ENCODE data around the gene SENP3. TPM values are rescaled to one million over a fixed set of nuclear protein-coding genes. Genes with fewer than 3 reads are reported as not detected.
"Not testable (repeated sequence)": the region's sequence is repeated elsewhere in the genome, so short reads cannot be mapped to it uniquely, and the experiment has no call there.

Gene SENP3
- polyA plus RNA-seq, 10 donors = 34.8 to 44.0 (median 39.9) TPM

- peak in 1 of 3 donors; percentile 70 for DNase-seq
Observed at GRCh38 chr17:7589891-7590691, 28.4 kb downstream of the SENP3 start, which contains the start of gene SOX15. Gene SOX15, minus strand, starts transcription at chr17:7590094. Its CDS starts 418 bp downstream, at chr17:7589676.

GRCh38 chr17:7590743-7591142, 29.0 kb downstream of the SENP3 start:
- no peak for DNase-seq

DNA sequence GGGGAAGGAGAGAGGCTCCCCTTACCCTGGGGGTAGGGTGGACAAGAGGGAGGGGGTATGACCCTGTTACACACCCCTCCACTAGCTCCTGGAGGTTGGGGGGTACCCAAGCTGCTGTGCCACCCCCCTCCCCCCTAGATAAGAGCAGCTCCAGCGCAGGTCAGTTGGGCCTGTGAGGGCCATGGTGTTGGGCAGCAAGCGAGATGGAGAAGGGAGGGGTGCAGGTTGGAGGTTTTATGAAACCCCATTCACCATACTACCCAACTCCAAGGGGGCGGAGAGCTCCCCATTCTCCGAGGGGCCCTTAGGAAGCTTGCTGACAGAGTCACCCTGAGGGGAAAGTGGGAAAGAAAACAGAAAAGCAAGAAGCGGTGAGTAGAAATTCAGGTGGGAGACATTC, 29.9 kb downstream of the SENP3 start:
- no peak for DNase-seq

- no peak for DNase-seq
Observed at GRCh38 chr17:7592422-7593021, 30.8 kb downstream of the SENP3 start.

DNA sequence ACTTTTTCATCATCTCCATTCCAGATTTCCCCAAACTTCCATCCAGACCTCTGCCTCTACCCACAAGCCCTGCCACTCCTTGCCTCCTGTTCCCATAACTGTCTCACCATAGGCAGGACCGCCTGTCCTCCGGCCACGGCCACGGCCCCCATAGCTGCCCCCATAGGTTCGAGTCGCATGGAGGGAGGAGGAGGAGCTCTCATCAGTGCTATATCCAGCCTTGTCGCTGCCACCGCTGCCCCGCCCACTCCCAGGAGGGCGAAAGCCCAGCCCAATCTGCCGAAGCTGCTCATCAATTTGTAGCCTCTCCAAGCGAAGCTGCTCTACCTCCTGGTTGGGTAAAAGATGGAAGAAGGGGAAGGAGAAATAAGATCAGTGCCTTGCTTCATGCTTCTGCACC, 31.6 kb downstream of the SENP3 start:
- DNase-seq = no peak

DNA sequence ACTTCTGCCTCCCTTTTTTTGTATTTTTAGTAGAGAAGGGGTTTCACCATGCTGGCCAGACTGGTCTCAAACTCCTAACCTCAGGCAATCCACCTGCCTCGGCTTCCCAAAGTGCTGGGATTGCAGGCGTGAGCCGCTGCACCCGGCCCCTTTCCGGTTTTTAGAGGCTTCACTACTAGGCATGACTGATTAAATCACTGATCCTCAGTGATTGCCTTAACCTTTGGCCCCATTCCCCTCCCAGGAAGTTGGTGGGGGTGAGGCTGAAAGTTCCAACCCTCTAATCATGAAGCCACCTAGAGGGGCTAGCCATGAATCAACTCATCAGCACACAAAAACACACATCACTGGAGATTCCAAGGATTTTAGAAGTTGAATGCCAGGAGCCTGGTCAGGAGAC, 35.8 kb downstream of the SENP3 start:
- not testable (repeated sequence) for DNase-seq

- no peak for DNase-seq
Observed at GRCh38 chr17:7606280-7606679, 44.6 kb downstream of the SENP3 start.

DNA sequence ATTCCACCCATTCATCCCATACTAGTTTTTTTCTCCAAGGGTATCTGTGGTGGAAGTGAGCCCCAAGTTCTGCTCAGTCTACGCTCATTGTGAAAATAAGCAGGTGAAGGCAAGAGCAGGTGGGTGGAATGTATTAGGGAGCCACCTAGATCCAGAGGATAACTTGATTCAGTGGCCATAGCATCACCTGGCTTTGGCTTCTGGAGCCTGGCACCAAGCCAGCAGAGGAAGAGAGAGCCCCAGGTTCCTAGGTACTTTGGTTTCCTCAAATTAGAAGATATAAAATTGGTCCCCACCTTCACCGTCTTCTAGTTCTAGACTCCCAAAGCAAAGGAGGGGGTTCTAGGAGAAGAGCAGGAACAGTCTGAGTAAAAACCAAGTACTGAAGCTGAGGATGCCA, 48.9 kb downstream of the SENP3 start:
- no peak for DNase-seq

GRCh38 chr17:7611635-7612293, 50.0 kb downstream of the SENP3 start:
- no peak for DNase-seq

GRCh38 chr17:7612294-7612640, 50.5 kb downstream of the SENP3 start:
- DNase-seq = no peak

DNA sequence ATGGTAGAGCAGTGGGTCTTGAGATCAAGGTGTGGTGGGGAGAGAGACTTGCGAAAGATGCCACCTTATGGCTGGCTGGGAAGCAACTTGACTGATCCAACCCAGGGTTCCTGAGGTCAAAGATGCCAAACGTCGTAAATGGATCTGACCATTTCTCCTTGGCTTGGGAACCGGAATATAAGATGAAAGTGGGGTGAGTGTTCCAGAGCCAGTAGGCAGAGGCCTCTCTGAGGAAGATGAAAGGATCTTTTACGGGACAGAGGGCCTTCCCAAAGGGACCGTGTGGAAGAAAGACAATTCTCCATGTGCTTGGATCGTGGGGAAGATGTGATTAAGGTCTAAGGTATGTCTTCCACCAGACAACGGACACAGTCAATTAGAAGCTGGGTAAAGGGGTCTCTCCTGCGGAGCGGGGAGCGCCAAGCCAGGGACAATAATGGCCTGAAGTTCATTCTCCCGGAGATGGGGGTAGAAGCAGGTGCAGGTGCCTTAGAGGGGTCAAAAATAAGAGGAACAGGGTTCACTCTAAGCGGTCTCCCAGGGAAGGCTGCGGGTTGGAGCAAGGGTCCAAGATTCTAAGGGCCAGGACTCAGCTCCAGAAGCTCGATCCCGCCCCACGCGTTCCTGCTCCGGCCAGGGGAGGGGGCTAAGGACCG, 52.2 kb downstream of the SENP3 start:
- no peak for DNase-seq

GRCh38 chr17:7614425-7615264, 52.9 kb downstream of the SENP3 start, which contains the start of gene FXR2:
Gene FXR2, minus strand, starts transcription at chr17:7614897. Its CDS starts 365 bp downstream, at chr17:7614532.
- DNase-seq = peak; percentile 100

- no peak for DNase-seq
Observed at GRCh38 chr17:7615265-7615747, 53.6 kb downstream of the SENP3 start.

- no peak for DNase-seq
Observed at GRCh38 chr17:7618608-7619007, 56.9 kb downstream of the SENP3 start.

DNA sequence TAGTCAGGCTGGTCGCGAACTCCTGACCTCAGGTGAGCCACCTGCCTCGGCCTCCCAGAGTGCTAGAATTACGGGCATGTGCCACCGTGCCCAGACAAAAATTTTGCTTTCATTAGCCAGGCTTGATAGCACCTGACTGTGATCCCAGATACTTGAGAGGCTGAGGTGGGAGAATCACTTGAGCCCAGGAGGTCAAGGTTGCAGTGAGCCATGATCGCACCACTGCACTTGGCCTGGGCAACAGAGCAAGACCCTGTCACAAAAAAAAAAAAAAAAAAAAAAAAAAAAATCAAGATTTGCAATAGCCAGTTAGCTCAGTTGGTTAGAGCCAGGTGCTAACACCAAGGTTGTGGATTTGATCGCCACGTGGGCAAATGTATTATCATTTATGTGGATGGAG, 59.1 kb downstream of the SENP3 start:
- no peak for DNase-seq

Other genes with a start within 250 kb of the SENP3 start
- gene GPS2, start 246.6 kb upstream of the SENP3 start, polyA plus RNA-seq (ENCODE audit: insufficient read length in 10 of 10) = 10 to 100 TPM; 49.3 to 70.2 (median 58.7) TPM
- 10 to 100 TPM; 13.6 to 20.6 (median 18.6) TPM for gene NEURL4, start 232.6 kb upstream of the SENP3 start, polyA plus RNA-seq (ENCODE audit: insufficient read length in 10 of 10)
- gene ACAP1, start 225.4 kb upstream of the SENP3 start, polyA plus RNA-seq (ENCODE audit: insufficient read length in 10 of 10) = 10 to 100 TPM in 2 of 10 donors, 1 to 10 TPM in 8; 5.3 to 19.6 (median 8.5) TPM
- gene KCTD11, start 209.8 kb upstream of the SENP3 start, polyA plus RNA-seq (ENCODE audit: insufficient read length in 10 of 10) = 10 to 100 TPM in 1 of 10 donors, 1 to 10 TPM in 9; 5.8 to 10.3 (median 7.5) TPM
- gene TMEM95, start 206.8 kb upstream of the SENP3 start, polyA plus RNA-seq (ENCODE audit: insufficient read length in 10 of 10) = not detected
- gene TNK1, start 180.8 kb upstream of the SENP3 start, polyA plus RNA-seq (ENCODE audit: insufficient read length in 10 of 10) = 1 to 10 TPM in 2 of 10 donors, under 1 TPM in 7, not detected in 1; 0.22 to 1.4 (median 0.69) TPM
- 10 to 100 TPM; 20.4 to 35.0 (median 27.2) TPM for gene PLSCR3, start 167.4 kb upstream of the SENP3 start, polyA plus RNA-seq (ENCODE audit: insufficient read length in 10 of 10)
- gene TMEM256, start 157.8 kb upstream of the SENP3 start, polyA plus RNA-seq (ENCODE audit: insufficient read length in 10 of 10) = 10 to 100 TPM; 49.0 to 60.9 (median 54.0) TPM
- gene NLGN2, start 154.1 kb upstream of the SENP3 start, polyA plus RNA-seq (ENCODE audit: insufficient read length in 10 of 10) = 10 to 100 TPM; 19.9 to 33.1 (median 25.5) TPM
- gene SPEM1, start 141.6 kb upstream of the SENP3 start, polyA plus RNA-seq (ENCODE audit: insufficient read length in 10 of 10) = not detected
- gene SPEM2, start 136.3 kb upstream of the SENP3 start, polyA plus RNA-seq (ENCODE audit: insufficient read length in 10 of 10) = not detected
- gene SPEM3, start 133.1 kb upstream of the SENP3 start, polyA plus RNA-seq (ENCODE audit: insufficient read length in 10 of 10) = under 1 TPM in 1 of 10 donors, not detected in 9; 0.04 TPM
- gene TMEM102, start 126.5 kb upstream of the SENP3 start, polyA plus RNA-seq (ENCODE audit: insufficient read length in 10 of 10) = 1 to 10 TPM in 4 of 10 donors, under 1 TPM in 6; 0.52 to 1.4 (median 0.92) TPM
- gene FGF11, start 122.4 kb upstream of the SENP3 start, polyA plus RNA-seq (ENCODE audit: insufficient read length in 10 of 10) = 1 to 10 TPM; 1.3 to 5.1 (median 3.1) TPM
- gene CHRNB1, start 116.9 kb upstream of the SENP3 start, polyA plus RNA-seq (ENCODE audit: insufficient read length in 10 of 10) = 10 to 100 TPM; 51.8 to 85.8 (median 71.8) TPM
- 10 to 100 TPM; 22.1 to 27.1 (median 24.9) TPM for gene ZBTB4, start 82.3 kb upstream of the SENP3 start, polyA plus RNA-seq (ENCODE audit: insufficient read length in 10 of 10)
- gene SLC35G6, start 80.5 kb upstream of the SENP3 start, polyA plus RNA-seq (ENCODE audit: insufficient read length in 10 of 10) = under 1 TPM in 8 of 10 donors, not detected in 2; 0.16 to 0.59 (median 0.20) TPM
- gene POLR2A, start 77.6 kb upstream of the SENP3 start, polyA plus RNA-seq (ENCODE audit: insufficient read length in 10 of 10) = 10 to 100 TPM; 50.2 to 72.7 (median 58.4) TPM
- gene TNFSF12, start 12.9 kb upstream of the SENP3 start, polyA plus RNA-seq (ENCODE audit: insufficient read length in 10 of 10) = 10 to 100 TPM; 22.2 to 38.2 (median 29.8) TPM
- gene TNFSF13, start 3.2 kb upstream of the SENP3 start, polyA plus RNA-seq (ENCODE audit: insufficient read length in 10 of 10) = 1 to 10 TPM; 2.4 to 6.3 (median 4.0) TPM
- gene CD68, start 17.7 kb downstream of the SENP3 start, polyA plus RNA-seq (ENCODE audit: insufficient read length in 10 of 10) = 10 to 100 TPM; 23.6 to 41.0 (median 27.5) TPM
- gene MPDU1, start 21.9 kb downstream of the SENP3 start, polyA plus RNA-seq (ENCODE audit: insufficient read length in 10 of 10) = 10 to 100 TPM; 41.0 to 62.0 (median 48.0) TPM
- gene SOX15, start 28.2 kb downstream of the SENP3 start, polyA plus RNA-seq (ENCODE audit: insufficient read length in 10 of 10) = 1 to 10 TPM; 1.1 to 4.3 (median 2.0) TPM
- 10 to 100 TPM; 32.0 to 41.2 (median 39.2) TPM for gene FXR2, start 53.0 kb downstream of the SENP3 start, polyA plus RNA-seq (ENCODE audit: insufficient read length in 10 of 10)
- 10 to 100 TPM; 62.1 to 80.1 (median 77.9) TPM for gene SAT2, start 65.9 kb downstream of the SENP3 start, polyA plus RNA-seq (ENCODE audit: insufficient read length in 10 of 10)
- 1 to 10 TPM in 4 of 10 donors, under 1 TPM in 6; 0.21 to 1.5 (median 0.91) TPM for gene SHBG, start 68.2 kb downstream of the SENP3 start, polyA plus RNA-seq (ENCODE audit: insufficient read length in 10 of 10)
- gene ATP1B2, start 89.0 kb downstream of the SENP3 start, polyA plus RNA-seq (ENCODE audit: insufficient read length in 10 of 10) = 10 to 100 TPM; 12.9 to 38.1 (median 27.0) TPM
- 10 to 100 TPM; 32.7 to 50.7 (median 37.4) TPM for gene TP53, start 125.6 kb downstream of the SENP3 start, polyA plus RNA-seq (ENCODE audit: insufficient read length in 10 of 10)
- 1 to 10 TPM; 6.2 to 9.5 (median 7.6) TPM for gene WRAP53, start 126.6 kb downstream of the SENP3 start, polyA plus RNA-seq (ENCODE audit: insufficient read length in 10 of 10)
- gene EFNB3, start 143.3 kb downstream of the SENP3 start, polyA plus RNA-seq (ENCODE audit: insufficient read length in 10 of 10) = 10 to 100 TPM in 1 of 10 donors, 1 to 10 TPM in 9; 3.9 to 10.8 (median 5.1) TPM
- 1 to 10 TPM; 2.1 to 7.3 (median 4.6) TPM for gene DNAH2, start 155.8 kb downstream of the SENP3 start, polyA plus RNA-seq (ENCODE audit: insufficient read length in 10 of 10)

All from muscle of back (tissue), 11 donors.